Heart right ventricle (tissue), 16 donors: Measurements from ENCODE around the gene HRG. TPM values are rescaled to one million over a fixed set of nuclear protein-coding genes. Genes with fewer than 3 reads are reported as not detected.

Experiments used
- ATAC-seq, 8 donors: fragments of 200-7000 bp; cut with Tn5 transposase; one replicate each; pipeline ENCODE4 v1.9.1; 2020; ENCODE audit warnings: mild to moderate bottlenecking in 8 of 8, moderate library complexity in 8 of 8, moderate number of reproducible peaks in 1 of 8
- DNase-seq, 2 donors: peaks; one replicate each; pipeline ENCODE4 v3.0.0-alpha.2; 2020
- H3K27ac ChIP-seq, 10 donors: fragments of 200-600 bp; sonication (generic) in 2 of 10; one replicate each; pipeline versions ENCODE4 v1.5.0 to v1.8.0; 2020 to 2022; ENCODE audit warnings: mild to moderate bottlenecking in 3 of 10
- H3K27me3 ChIP-seq, 7 donors: fragments of 200-600 bp; one replicate each; pipeline ENCODE4 v1.8.0; 2021 to 2022; ENCODE audit warnings: mild to moderate bottlenecking in 2 of 7
- H3K36me3 ChIP-seq, 9 donors: fragments of 200-600 bp; sonication (generic) in 1 of 9; one replicate each; pipeline versions ENCODE4 v1.5.0 to v1.8.0; 2020 to 2022; ENCODE audit warnings: mild to moderate bottlenecking in 2 of 9
- H3K4me1 ChIP-seq, 9 donors: fragments of 200-600 bp; sonication (generic) in 1 of 9; one replicate each; pipeline versions ENCODE4 v1.5.0 to v1.8.0; 2020 to 2022; ENCODE audit warnings: mild to moderate bottlenecking in 4 of 9
- H3K4me3 ChIP-seq, 10 donors: fragments of 200-600 bp; sonication (generic) in 2 of 10; one replicate each; pipeline versions ENCODE4 v1.5.0 to v1.8.0; 2020 to 2022; ENCODE audit warnings: mild to moderate bottlenecking in 7 of 10, moderate library complexity in 2 of 10
- H3K9me3 ChIP-seq, 11 donors: fragments of 200-600 bp in 10 of 11; sonication (generic) in 2 of 11; one replicate each; pipeline versions ENCODE4 v1.5.0 to v1.8.0; 2013 to 2022; ENCODE audit warnings: mild to moderate bottlenecking in 2 of 11, control low read depth in 1 of 11, moderate library complexity in 1 of 11
- WGBS, 2 donors: extraction: QIAGEN DNeasy Blood & Tissue Kit; methylation state at CpG; one replicate each; pipeline ENCODE4 v1.1.7; 2013; ENCODE audit warnings: inconsistent platforms in 1 of 2; 5-methylcytosine and 5-hydroxymethylcytosine counted together
- intact Hi-C, 10 donors: fragments of 100-400 bp; cut with DNase I; formaldehyde crosslinking; loops; one replicate each; pipeline versions ENCODE4 v1.11.1 to v1.14.2; 2022
- polyA plus RNA-seq, 2 donors: library from polyadenylated mRNA; stranded (reverse); fragments of 200-250 nt; gene quantifications; one replicate each; pipeline ENCODE4 v1.2.3, GENCODE V29; 2013
- total RNA-seq, 10 donors: library from RNA; stranded (reverse); fragmentation: NEBNext Ultra II Directional in 3 of 10; extraction: Animal tissue kit (Norgen Biotek cat#: 25700) in 3 of 10; gene quantifications; one replicate each; pipeline versions ENCODE4 v1.2.1 to v1.2.4, GENCODE V29; 2021 to 2023
- TF ChIP-seq, protein P1 (sequence below), 9 donors: fragments of 200-600 bp; sonication (generic) in 2 of 9; IDR thresholded peaks; one replicate each; pipeline versions ENCODE4 v1.5.0 to v1.8.0; 2021 to 2022; ENCODE audit warnings: antibody characterized with exemption in 9 of 9, mild to moderate bottlenecking in 5 of 9, moderate library complexity in 1 of 9
- donor health status: Arrhythmogenic right ventricular cardiomyopathy.
- donor health status: ischemic (EF 13 %, LVEDD 7.1; RV severe dilation, severe dysfunction).
- donor health status: healthy with polysubstance abuse.
- donor health status: DM: no; HTN: yes; CAD: no.
- donor health status: DM: no; HTN: no; CAD: no.
- donor health status: ischemic (EF 25% LVEDD 6.9; RV normal size, moderate dysfunction).
- donor health status: ischemic (EF 25% LVEDD 5.7; RV mildly dilated, moderate dysfunction).
- donor health status: healthy.
- donor health status: DM: yes; HTN: yes; CAD: no.
- donor health status: Ischemic cardiomyopathy.
- donor health status: ischemic (EF 35%, LVEDD 5.7; RV mildly dilated, moderate dysfunction).
- donor health status: nonischemic (EF 11% LVEDD 7.7; RV severe dilation, severe dysfunction).
- donor health status: DM: yes; HTN: yes; CAD: no.
- donor health status: PGD.
- donor health status: ischemic (EF 29% LVEDD 5.4; RV normal size, mild dysfunction).
- donor health status: nonischemic (EF 23%, LVEDD 6.1; RV moderate dilation, normal function).

HRG gene
- total and polyA plus RNA-seq, 12 donors = 0.20 TPM; not detected in 11

DNA sequence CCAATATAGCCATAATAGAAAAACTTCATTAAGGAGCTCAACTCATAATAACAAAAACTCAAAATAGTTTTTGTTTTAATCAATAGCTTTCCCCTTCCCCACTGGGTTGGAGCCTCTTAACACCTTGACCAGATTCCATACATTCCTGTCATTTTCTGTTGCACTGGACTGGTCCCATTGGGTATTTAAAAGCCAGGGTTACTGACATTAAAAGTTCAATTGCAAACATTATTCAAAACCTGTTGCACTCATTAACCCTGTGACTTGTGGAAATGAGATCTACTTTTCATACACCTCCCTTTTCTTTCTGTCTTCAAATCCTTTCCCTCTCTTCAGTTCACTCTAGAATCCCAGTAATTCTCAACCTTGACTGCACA lies 1.7 kb upstream of the HRG start:
- no peaks in the 10 kb centered on the region for H3K4me1 ChIP-seq
- H3K36me3 ChIP-seq = no peaks in the 10 kb centered on the region
- intact Hi-C loops = no loop called here
- peaks cover 0 to 19% (median 7%) of the 10 kb centered on the region in 7 donors for H3K27me3 ChIP-seq
- no peak overlapping the region for H3K4me3 ChIP-seq
- DNase-seq (no peak), ATAC-seq (no peak)
- TF ChIP-seq, protein P1, sequence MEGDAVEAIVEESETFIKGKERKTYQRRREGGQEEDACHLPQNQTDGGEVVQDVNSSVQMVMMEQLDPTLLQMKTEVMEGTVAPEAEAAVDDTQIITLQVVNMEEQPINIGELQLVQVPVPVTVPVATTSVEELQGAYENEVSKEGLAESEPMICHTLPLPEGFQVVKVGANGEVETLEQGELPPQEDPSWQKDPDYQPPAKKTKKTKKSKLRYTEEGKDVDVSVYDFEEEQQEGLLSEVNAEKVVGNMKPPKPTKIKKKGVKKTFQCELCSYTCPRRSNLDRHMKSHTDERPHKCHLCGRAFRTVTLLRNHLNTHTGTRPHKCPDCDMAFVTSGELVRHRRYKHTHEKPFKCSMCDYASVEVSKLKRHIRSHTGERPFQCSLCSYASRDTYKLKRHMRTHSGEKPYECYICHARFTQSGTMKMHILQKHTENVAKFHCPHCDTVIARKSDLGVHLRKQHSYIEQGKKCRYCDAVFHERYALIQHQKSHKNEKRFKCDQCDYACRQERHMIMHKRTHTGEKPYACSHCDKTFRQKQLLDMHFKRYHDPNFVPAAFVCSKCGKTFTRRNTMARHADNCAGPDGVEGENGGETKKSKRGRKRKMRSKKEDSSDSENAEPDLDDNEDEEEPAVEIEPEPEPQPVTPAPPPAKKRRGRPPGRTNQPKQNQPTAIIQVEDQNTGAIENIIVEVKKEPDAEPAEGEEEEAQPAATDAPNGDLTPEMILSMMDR (IDR thresholded peaks at IDR 0.05) = no peak
- no peak overlapping the region for H3K27ac ChIP-seq
- H3K9me3 ChIP-seq = no peaks in the 10 kb centered on the region

DNA sequence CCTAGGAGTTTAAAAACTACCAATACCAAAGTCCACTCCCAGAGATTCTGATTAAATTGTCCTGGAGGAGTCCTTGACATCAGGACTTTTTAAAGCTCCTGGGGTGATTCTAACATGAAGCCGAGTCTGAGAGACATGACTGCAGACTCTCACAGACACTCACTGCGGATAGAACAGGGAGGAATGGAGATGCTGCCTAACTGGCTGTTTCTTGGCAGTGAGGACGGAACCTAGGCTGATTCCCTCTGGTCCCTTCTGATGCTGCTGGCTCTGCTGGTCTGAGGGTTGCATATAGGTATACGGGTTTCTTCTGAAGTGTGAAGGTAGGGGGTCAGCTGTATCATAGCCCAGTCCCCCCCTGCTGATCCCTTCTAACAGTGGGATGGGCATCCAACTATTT lies 1.3 kb upstream of the HRG start:
- Histone ChIP-seq H3K4me3 (no peak overlapping the region), H3K27ac (no peak overlapping the region), H3K27me3 (peaks cover 0 to 19% (median 7%) of the 10 kb centered on the region in 7 donors), H3K9me3 (no peaks in the 10 kb centered on the region), H3K36me3 (no peaks in the 10 kb centered on the region), H3K4me1 (no peaks in the 10 kb centered on the region)
- ATAC-seq (no peak), DNase-seq (no peak)
- TF ChIP-seq, protein P1 (IDR thresholded peaks at IDR 0.05) = no peak
- intact Hi-C loops = no loop called here
- WGBS, 2 donors = 55 to 57% methylated on average over 4 of the region's 4 CpGs

DNA sequence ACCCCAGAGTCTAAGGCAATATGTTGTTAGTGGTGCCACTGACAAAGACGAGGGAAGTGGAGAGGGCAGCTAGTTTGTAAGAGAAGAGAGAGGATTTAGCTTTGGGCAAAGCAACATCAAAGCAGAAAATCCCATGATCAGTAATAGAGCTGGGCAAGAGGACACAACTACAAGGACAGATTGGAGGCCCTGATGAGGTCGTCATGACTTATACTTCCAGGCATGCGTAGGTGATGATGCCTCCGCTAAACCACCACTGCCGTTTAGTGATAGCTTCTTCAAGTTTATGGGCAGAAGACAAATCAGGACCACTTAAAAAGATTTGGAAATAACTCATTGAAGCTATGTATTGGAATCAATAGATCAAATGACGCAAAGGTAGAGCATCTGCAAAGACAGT lies 2.6 kb downstream of the HRG start:
- H3K36me3 ChIP-seq = no peaks in the 10 kb centered on the region
- no peaks in the 10 kb centered on the region for H3K4me1 ChIP-seq
- ATAC-seq = no peak
- no peaks in the 10 kb centered on the region for H3K9me3 ChIP-seq
- no peak overlapping the region for H3K27ac ChIP-seq
- peaks cover 0 to 19% (median 11%) of the 10 kb centered on the region in 7 donors for H3K27me3 ChIP-seq
- 67% methylated on average over 6 of the region's 6 CpGs for WGBS, 2 donors
- no peak for DNase-seq
- no peak overlapping the region for H3K4me3 ChIP-seq
- TF ChIP-seq, protein P1 (IDR thresholded peaks at IDR 0.05) = no peak
- intact Hi-C loops = no loop called here

DNA sequence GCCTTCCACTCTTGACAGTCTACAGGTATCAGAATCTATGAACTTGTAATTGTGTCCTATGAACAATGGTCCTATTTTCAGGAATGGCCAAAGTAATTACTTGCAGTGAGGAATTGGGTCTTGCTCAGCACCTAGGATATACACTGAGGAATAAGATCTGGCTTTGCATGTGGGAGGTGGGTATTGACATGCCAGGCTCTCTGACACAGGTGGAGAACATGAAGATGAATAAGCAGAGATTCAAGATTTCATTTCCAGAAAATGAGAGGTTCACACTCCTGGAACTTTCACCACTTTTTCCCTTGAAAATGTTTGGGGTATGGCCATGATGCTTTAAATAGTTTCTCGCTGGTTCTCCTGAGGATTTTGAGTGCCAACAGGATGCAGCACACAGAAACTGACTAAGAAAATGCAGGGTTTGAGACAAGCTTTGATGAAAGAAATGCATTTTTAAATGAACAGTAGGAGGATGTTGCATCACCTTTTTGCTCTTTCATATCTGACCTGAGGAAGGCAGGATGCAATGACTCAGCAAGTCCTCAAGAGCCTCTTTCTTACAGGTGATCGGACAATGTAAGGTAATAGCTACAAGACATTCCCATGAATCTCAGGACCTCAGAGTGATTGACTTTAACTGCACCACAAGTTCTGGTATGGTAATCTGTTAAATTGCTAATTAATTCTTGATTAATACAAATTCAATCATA lies 3.7 kb downstream of the HRG start:
- TF ChIP-seq, protein P1 (IDR thresholded peaks at IDR 0.05) = no peak
- H3K27ac ChIP-seq = no peak overlapping the region
- no peaks in the 10 kb centered on the region for H3K36me3 ChIP-seq
- H3K4me1 ChIP-seq = no peaks in the 10 kb centered on the region
- H3K27me3 ChIP-seq = peaks cover 0 to 15% (median 14%) of the 10 kb centered on the region in 7 donors
- ATAC-seq (no peak), DNase-seq (no peak)
- H3K9me3 ChIP-seq = no peaks in the 10 kb centered on the region
- intact Hi-C loops = no loop called here
- H3K4me3 ChIP-seq = no peak overlapping the region
- 74 to 81% methylated on average over 2 of the region's 2 CpGs for WGBS, 2 donors
